Neural crest cell (in vitro differentiated cells): ENCODE results near the gene MAJIN. TPM values are rescaled to one million over a fixed set of nuclear protein-coding genes. Genes with fewer than 3 reads are reported as not detected.

Experiments used
- DNase-seq: peaks from one replicate; pipeline ENCODE4 v3.0.0; 2021; ENCODE audit warnings: low read depth, mixed read lengths, low spot score
- H3K27ac Mint-ChIP-seq: one replicate; pipeline ENCODE4 v1.8.0; 2021; ENCODE audit warnings: mild to moderate bottlenecking, mixed read lengths; ENCODE audit not compliant: unreplicated experiment
- H3K27me3 Mint-ChIP-seq: 2 replicates; pipeline ENCODE4 v1.8.0; 2021; ENCODE audit warnings: low read depth, mild to moderate bottlenecking, mixed read lengths
- H3K36me3 Mint-ChIP-seq: 2 replicates; pipeline ENCODE4 v1.8.0; 2021; ENCODE audit warnings: low read depth, mild to moderate bottlenecking, mixed read lengths
- H3K4me1 Mint-ChIP-seq: 2 replicates; pipeline ENCODE4 v1.8.0; 2021; ENCODE audit warnings: mixed read lengths
- H3K4me3 Mint-ChIP-seq: one replicate; pipeline ENCODE4 v1.8.0; 2021; ENCODE audit warnings: mild to moderate bottlenecking, mixed read lengths
- H3K9me3 Mint-ChIP-seq: 2 replicates; pipeline ENCODE4 v1.8.0; 2021; ENCODE audit warnings: mixed read lengths
- CTCF ChIP-seq: fragments of 200-600 bp; sonication (generic); conservative IDR thresholded peaks from 2 replicates; pipeline ENCODE4 v1.5.0; 2021; ENCODE audit warnings: antibody characterized with exemption, mild to moderate bottlenecking
- total RNA-seq: library from RNA; stranded (reverse); gene quantifications from 2 replicates; pipeline ENCODE4 v1.2.1, GENCODE V29; 2021

The MAJIN gene
- total RNA-seq, 1 donor from 2014 or later: not detected

GRCh38 chr11:65016705-65017104 lies 44.8 kb upstream of the MAJIN start:
- H3K4me3 Mint-ChIP-seq: peak overlapping the region; percentile 14

GRCh38 chr11:65014726-65015227 lies 42.9 kb upstream of the MAJIN start:
- peaks cover 21% of the 10 kb centered on the region for H3K4me1 Mint-ChIP-seq
- peak overlapping the region; percentile 43 for H3K27ac Mint-ChIP-seq
- no peaks in the 10 kb centered on the region for H3K9me3 Mint-ChIP-seq
- H3K27me3 Mint-ChIP-seq: no peaks in the 10 kb centered on the region
- no peak for TF ChIP-seq CTCF
- H3K4me3 Mint-ChIP-seq: peak overlapping the region; percentile 91
- DNase-seq: no peak
- peaks cover 13% of the 10 kb centered on the region for H3K36me3 Mint-ChIP-seq

More at GRCh38 chr11:65016705-65017104, 44.8 kb upstream of the MAJIN start:
- H3K4me1 Mint-ChIP-seq: peaks cover 21% of the 10 kb centered on the region
- H3K27ac Mint-ChIP-seq: no peak overlapping the region
- no peak for TF ChIP-seq CTCF
- DNase-seq: no peak
- no peaks in the 10 kb centered on the region for H3K27me3 Mint-ChIP-seq
- H3K36me3 Mint-ChIP-seq: peaks cover 13% of the 10 kb centered on the region
- H3K9me3 Mint-ChIP-seq: no peaks in the 10 kb centered on the region

GRCh38 chr11:65013888-65014725 lies 42.2 kb upstream of the MAJIN start, which contains the start of gene ARL2:
TSS of gene ARL2 (plus strand) at chr11:65014160. CDS start at chr11:65014208, 48 bp downstream.
- peak; percentile 79 for TF ChIP-seq CTCF
- Mint-ChIP-seq H3K36me3 (peaks cover 13% of the 10 kb centered on the region), H3K4me3 (peak within 1 kb of the TSS; percentile 91), H3K27ac (peak within 1 kb of the TSS; percentile 99), H3K4me1 (peaks cover 21% of the 10 kb centered on the region), H3K27me3 (no peaks in the 10 kb centered on the region), H3K9me3 (no peaks in the 10 kb centered on the region)
- DNase-seq: peak; percentile 92

GRCh38 chr11:65013130-65013887 lies 41.4 kb upstream of the MAJIN start:
- peaks cover 21% of the 10 kb centered on the region for H3K4me1 Mint-ChIP-seq
- peaks cover 13% of the 10 kb centered on the region for H3K36me3 Mint-ChIP-seq
- H3K4me3 Mint-ChIP-seq: peak overlapping the region; percentile 91
- H3K9me3 Mint-ChIP-seq: no peaks in the 10 kb centered on the region
- peak; percentile 86 for DNase-seq
- peak overlapping the region; percentile 99 for H3K27ac Mint-ChIP-seq
- H3K27me3 Mint-ChIP-seq: no peaks in the 10 kb centered on the region
- peak; percentile 80 for TF ChIP-seq CTCF

GRCh38 chr11:65008873-65009272 lies 37.0 kb upstream of the MAJIN start:
- no peaks in the 10 kb centered on the region for H3K27me3 Mint-ChIP-seq
- no peak overlapping the region for H3K27ac Mint-ChIP-seq
- H3K4me3 Mint-ChIP-seq: no peak overlapping the region
- peaks cover 9% of the 10 kb centered on the region for H3K4me1 Mint-ChIP-seq
- DNase-seq: no peak
- no peaks in the 10 kb centered on the region for H3K9me3 Mint-ChIP-seq
- H3K36me3 Mint-ChIP-seq: no peaks in the 10 kb centered on the region
- no peak for TF ChIP-seq CTCF
